Cardiac muscle cell (in vitro differentiated cells and primary cell): ENCODE results near the gene ZNF135. TPM values are rescaled to one million over a fixed set of nuclear protein-coding genes. Genes with fewer than 3 reads are reported as not detected.

Source experiments
- DNase-seq, 2 donors: peaks; one replicate each; pipeline versions ENCODE4 v3.0.0 to v3.0.0-alpha.2; 2010 to 2017; ENCODE audit warnings: low read depth in 1 of 2, low spot score in 1 of 2
- H3K27ac ChIP-seq: fragments of 200-600 bp; sonication (generic); 2 replicates; pipeline ENCODE4 v1.5.1; 2016
- H3K27me3 ChIP-seq: fragments of 200-600 bp; sonication (generic); 2 replicates; pipeline ENCODE4 v1.6.0; 2016; ENCODE audit warnings: control low read depth
- H3K36me3 ChIP-seq: fragments of 200-600 bp; sonication (generic); 2 replicates; pipeline ENCODE4 v1.5.1; 2016; ENCODE audit warnings: control low read depth
- H3K4me1 ChIP-seq: fragments of 200-600 bp; sonication (generic); 2 replicates; pipeline ENCODE4 v1.8.1; 2017; ENCODE audit warnings: low read depth, mild to moderate bottlenecking, mixed run types
- H3K4me3 ChIP-seq: fragments of 200-600 bp; sonication (generic); 2 replicates; pipeline ENCODE4 v1.5.1; 2016; ENCODE audit warnings: mild to moderate bottlenecking
- H3K9me3 ChIP-seq: fragments of 200-600 bp; sonication (generic); 2 replicates; pipeline ENCODE4 v1.5.1; 2017; ENCODE audit warnings: low read depth, mild to moderate bottlenecking, control low read depth
- polyA plus RNA-seq: library from polyadenylated mRNA; unstranded; fragments of >200 nt; fragmentation: Nextera tagmentation; extraction: Ambion mirVana; gene quantifications from 2 replicates; pipeline ENCODE4 v1.2.1, GENCODE V29; 2016
- total RNA-seq: library from RNA; depleted of rRNA; stranded (reverse); fragments of >200 nt; gene quantifications from 2 replicates; pipeline ENCODE4 v1.2.3, GENCODE V29; 2016
- TF ChIP-seq, protein P1 (sequence below): IDR thresholded peaks from 2 replicates; pipeline ENCODE4 v1.5.1; 2012; ENCODE audit warnings: low read depth, mild to moderate bottlenecking, low read length

ZNF135 gene
- total and polyA plus RNA-seq, 2 experiments from 2014 or later = 11.2 to 14.0 TPM

DNA sequence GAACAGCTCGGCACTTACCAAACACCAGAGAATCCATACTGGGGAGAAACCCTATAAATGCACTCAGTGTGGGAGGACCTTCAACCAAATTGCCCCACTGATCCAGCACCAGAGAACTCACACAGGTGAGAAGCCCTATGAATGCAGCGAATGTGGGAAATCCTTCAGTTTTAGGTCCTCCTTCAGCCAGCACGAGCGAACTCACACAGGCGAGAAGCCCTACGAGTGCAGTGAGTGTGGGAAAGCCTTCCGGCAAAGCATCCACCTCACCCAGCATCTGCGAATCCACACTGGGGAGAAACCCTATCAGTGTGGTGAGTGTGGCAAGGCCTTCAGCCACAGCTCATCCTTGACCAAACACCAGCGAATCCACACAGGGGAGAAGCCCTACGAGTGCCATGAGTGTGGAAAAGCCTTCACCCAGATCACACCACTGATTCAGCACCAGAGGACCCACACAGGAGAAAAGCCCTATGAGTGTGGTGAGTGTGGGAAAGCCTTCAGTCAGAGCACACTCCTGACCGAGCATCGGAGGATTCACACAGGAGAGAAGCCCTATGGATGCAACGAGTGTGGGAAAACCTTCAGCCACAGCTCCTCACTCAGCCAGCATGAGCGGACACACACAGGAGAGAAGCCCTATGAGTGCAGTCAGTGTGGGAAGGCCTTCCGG lies 8.3 kb downstream of the ZNF135 start:
- Histone ChIP-seq H3K36me3 (no peaks in the 10 kb centered on the region), H3K27me3 (no peaks in the 10 kb centered on the region)
- TF ChIP-seq, protein P1, sequence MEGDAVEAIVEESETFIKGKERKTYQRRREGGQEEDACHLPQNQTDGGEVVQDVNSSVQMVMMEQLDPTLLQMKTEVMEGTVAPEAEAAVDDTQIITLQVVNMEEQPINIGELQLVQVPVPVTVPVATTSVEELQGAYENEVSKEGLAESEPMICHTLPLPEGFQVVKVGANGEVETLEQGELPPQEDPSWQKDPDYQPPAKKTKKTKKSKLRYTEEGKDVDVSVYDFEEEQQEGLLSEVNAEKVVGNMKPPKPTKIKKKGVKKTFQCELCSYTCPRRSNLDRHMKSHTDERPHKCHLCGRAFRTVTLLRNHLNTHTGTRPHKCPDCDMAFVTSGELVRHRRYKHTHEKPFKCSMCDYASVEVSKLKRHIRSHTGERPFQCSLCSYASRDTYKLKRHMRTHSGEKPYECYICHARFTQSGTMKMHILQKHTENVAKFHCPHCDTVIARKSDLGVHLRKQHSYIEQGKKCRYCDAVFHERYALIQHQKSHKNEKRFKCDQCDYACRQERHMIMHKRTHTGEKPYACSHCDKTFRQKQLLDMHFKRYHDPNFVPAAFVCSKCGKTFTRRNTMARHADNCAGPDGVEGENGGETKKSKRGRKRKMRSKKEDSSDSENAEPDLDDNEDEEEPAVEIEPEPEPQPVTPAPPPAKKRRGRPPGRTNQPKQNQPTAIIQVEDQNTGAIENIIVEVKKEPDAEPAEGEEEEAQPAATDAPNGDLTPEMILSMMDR = no peak

DNA sequence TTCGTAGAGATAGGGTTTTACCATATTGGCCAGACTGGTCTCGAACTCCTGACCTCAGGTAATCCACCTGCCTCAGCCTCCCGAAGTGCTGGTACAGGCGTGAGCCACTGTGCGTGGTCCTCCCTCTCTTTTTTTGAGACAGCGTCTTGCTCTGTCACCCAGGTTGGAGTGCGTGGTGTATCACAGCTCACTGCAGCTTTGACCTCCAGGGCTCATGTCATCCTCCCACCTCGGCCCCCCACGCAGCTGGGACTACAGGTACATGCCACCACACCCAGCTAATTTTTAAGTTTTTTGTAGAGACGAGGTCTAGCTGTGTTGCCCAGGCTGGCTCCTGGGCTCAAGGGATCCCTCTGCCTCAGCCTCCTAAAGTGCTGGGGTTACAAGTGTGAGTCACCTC lies 20.7 kb downstream of the ZNF135 start:
- Histone ChIP-seq H3K36me3 (peaks cover 8% of the 10 kb centered on the region), H3K27ac (no peak overlapping the region), H3K9me3 (no peaks in the 10 kb centered on the region), H3K4me3 (no peak overlapping the region), H3K27me3 (no peaks in the 10 kb centered on the region), H3K4me1 (no peaks in the 10 kb centered on the region)
- no peak for DNase-seq
- TF ChIP-seq, protein P1 = no peak

More for the DNA sequence above, 8.3 kb downstream of the ZNF135 start:
- DNase-seq = no peak
- H3K27ac ChIP-seq = no peak overlapping the region
- no peak overlapping the region for H3K4me3 ChIP-seq
- H3K9me3 ChIP-seq = no peaks in the 10 kb centered on the region
- no peaks in the 10 kb centered on the region for H3K4me1 ChIP-seq

DNA sequence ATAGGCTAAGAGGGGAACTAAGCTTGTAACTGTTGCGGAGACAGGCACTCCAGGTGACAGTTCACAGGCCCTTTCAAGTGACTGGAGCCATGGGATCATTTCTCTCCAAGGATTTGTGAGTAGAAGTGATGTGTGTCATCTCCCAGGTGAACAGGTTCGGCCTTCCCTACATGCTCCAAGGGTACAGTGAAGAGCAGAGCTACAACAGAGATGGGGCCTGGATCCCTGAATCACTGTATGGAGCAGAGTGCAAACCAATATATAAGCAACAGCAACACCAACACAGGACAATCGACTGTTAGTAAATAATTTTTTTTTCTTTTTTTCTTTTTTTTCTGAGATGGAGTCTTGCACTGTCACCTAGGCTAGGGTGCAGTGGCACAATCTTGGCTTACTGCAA lies 23.9 kb downstream of the ZNF135 start:
- TF ChIP-seq, protein P1 = no peak
- H3K27me3 ChIP-seq = no peaks in the 10 kb centered on the region
- no peak for DNase-seq
- H3K27ac ChIP-seq = no peak overlapping the region
- H3K9me3 ChIP-seq = no peaks in the 10 kb centered on the region
- no peaks in the 10 kb centered on the region for H3K4me1 ChIP-seq
- H3K36me3 ChIP-seq = peaks cover 8% of the 10 kb centered on the region
- no peak overlapping the region for H3K4me3 ChIP-seq

DNA sequence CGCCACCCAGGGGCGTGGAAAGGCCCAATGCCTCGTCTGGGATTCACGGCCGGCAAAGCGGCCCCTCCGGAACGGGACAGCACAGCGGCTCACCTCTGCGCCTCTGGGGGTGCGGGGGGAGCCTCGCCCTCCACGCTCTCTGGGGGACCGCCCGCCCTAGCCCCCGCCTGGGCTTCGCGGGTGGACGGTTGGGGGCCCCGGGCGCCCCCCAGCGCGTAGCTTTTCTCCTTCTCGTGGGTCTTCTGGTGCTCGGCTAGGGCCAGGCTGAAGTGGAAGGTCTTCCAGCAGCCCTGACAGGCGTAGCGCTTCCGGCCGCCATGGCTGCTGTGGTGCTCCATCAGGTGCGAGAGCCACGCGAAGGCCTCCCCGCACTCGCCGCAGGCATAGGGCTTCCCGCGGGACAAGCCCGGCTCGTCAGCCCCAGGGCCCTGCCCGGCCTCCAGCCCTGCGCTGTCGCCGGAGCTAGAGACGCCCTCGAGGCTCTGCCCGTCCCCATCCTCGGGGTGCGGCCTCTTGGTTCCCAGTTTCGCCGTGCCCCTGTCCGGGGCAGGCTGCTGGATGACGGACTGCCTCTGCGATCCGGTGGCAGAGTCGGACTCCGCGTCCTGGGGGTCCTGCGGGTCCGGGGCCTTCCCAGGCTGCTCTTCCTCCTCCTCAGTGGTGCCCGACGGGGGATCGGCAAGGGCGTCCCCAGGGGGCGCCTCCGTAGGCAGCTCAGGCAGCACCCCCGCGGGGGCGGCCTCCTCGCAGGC lies 25.7 kb downstream of the ZNF135 start:
- no peak for DNase-seq
- no peak overlapping the region for H3K4me3 ChIP-seq
- H3K9me3 ChIP-seq = no peaks in the 10 kb centered on the region
- H3K27ac ChIP-seq = no peak overlapping the region
- peaks cover 10% of the 10 kb centered on the region for H3K36me3 ChIP-seq
- no peaks in the 10 kb centered on the region for H3K4me1 ChIP-seq
- H3K27me3 ChIP-seq = no peaks in the 10 kb centered on the region
- TF ChIP-seq, protein P1 = no peak

DNA sequence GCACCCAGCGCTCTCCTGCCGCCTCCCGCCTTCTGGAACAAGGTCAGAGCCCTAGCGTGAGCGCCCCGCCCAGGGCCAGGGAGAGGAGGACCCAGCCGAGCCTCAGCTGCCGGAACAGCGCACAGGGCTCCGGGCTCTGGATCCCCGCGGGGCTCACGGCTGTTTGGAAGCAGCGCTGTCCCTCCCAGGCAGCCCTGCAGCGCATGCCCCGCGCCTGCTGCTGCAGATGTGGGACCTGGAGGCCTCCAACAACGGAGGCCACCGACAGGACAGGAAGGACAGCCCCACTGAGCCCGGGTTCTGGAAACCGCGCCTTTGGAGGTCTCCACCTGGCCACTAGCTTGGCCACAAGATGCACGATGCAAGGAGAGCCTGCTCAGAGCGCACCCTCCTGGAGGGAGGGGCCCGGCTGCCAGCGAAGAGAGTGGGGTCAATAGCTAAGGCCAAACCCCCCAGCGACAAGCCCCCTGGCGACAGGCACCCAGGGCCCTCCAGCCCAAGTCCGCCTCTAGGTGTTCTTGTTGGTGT lies 26.3 kb downstream of the ZNF135 start:
- no peak overlapping the region for H3K27ac ChIP-seq
- H3K4me3 ChIP-seq = no peak overlapping the region
- no peaks in the 10 kb centered on the region for H3K9me3 ChIP-seq
- H3K4me1 ChIP-seq = no peaks in the 10 kb centered on the region
- H3K36me3 ChIP-seq = peaks cover 10% of the 10 kb centered on the region
- TF ChIP-seq, protein P1 = no peak
- DNase-seq = no peak
- no peaks in the 10 kb centered on the region for H3K27me3 ChIP-seq
